ENCODE data around the gene MYL7. TPM values are rescaled to one million over a fixed set of nuclear protein-coding genes. Genes with fewer than 3 reads are reported as not detected.

The MYL7 gene
- total and polyA plus RNA-seq, 2 of the 13 experiments (the other 11 are each of a cell fraction or from before 2014, with no cell fraction given), result 1.8 TPM; not detected in 1

DNA sequence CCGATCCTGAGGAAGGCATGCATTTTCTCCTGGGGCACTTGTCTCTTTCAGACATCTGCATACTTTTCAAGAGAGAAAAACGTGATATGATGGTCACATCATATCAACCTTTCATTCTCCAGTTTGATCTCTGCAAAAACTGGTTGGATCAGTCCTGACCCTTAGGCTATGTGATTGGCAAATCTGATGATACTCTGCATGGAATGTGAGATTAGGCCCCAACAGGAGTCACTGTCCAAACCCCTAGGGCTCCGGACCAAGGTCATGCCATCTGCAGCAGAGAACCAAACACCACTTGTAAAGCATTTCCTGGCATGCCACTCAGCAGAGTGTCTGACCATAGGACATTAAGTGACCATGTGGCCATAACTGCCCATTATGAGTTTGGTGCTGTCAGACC, 39.5 kb upstream of the MYL7 start:
- H3K4me3 ChIP-seq (replicated peaks in 1 of 3; ENCODE audit: insufficient read depth in 1 of 3, low read depth in 2 of 3, low read length in 3 of 3), result no peak overlapping the region
- no peak overlapping the region for H3K4me2 ChIP-seq (ENCODE audit: low read depth, low read length)
- intact Hi-C loops (cut with micrococcal nuclease; ENCODE audit: unreplicated experiment) (no loop called here), in situ Hi-C loops (cut with HindIII; ENCODE audit: extremely low pct_ligation_motif_present, low pct_unique_long_range_greater_than_20kb) (no loop called here)
- ChIA-PET POLR2A (no interaction called here), CTCF (ENCODE audit: low intra/inter-chr PET ratio, low total read pairs) (no interaction called here)
- no peak overlapping the region for H3K9ac ChIP-seq (ENCODE audit: insufficient read depth, low read depth, low read length)
- peaks cover 0 to 27% of the 10 kb centered on the region in 2 experiments; a peak in 3 of 5 replicates for H3K27me3 ChIP-seq (ENCODE audit: control insufficient read depth in 1 of 2, insufficient read depth in 2 of 2, low read length in 2 of 2)
- ATAC-seq (no peak), DNase-seq (ENCODE audit: low spot score) (no peak), FAIRE-seq (no peak)
- H3K79me2 ChIP-seq (ENCODE audit: insufficient read depth, low read length), result no peaks in the 10 kb centered on the region
- peaks cover 14% of the 10 kb centered on the region for H3K9me3 ChIP-seq (ENCODE audit: low read length)
- H2AFZ ChIP-seq (ENCODE audit: low read length), result no peak overlapping the region
- TF ChIP-seq TOE1 (CRISPR knock-in tag; IDR thresholded peaks at IDR 0.05), result no peak
- no peak for TF ChIP-seq IKZF4 (CRISPR knock-in tag; IDR thresholded peaks at IDR 0.05; ENCODE audit: borderline replicate concordance, low read depth, not compliant biosample characterization)
- no peak for TF ChIP-seq ZNF768 (CRISPR knock-in tag; IDR thresholded peaks at IDR 0.05)
- TF ChIP-seq ZNF775 (CRISPR knock-in tag; IDR thresholded peaks at IDR 0.05; ENCODE audit: borderline replicate concordance), result no peak
- no peak for TF ChIP-seq ZNF343 (CRISPR knock-in tag; IDR thresholded peaks at IDR 0.05)
- no peak for TF ChIP-seq ZFP62 (CRISPR knock-in tag; IDR thresholded peaks at IDR 0.05)
- H3K4me1 ChIP-seq (ENCODE audit: insufficient read depth, low read length), result no peaks in the 10 kb centered on the region
- WGBS (ENCODE audit: low lambda C conversion rate), result 0% methylated on average over 2 of the region's 3 CpGs
- no peaks in the 10 kb centered on the region for H4K20me1 ChIP-seq (ENCODE audit: insufficient read depth, low read length)
- no peaks in the 10 kb centered on the region for H3K36me3 ChIP-seq (replicated peaks in 1 of 2; ENCODE audit: control insufficient read depth in 1 of 2, insufficient read depth in 2 of 2, low read length in 2 of 2)
- no peak overlapping the region for H3K27ac ChIP-seq (ENCODE audit: extremely low read length, insufficient read depth, low read length)
- BruUV-seq (replicated peaks), result no TSS peak

DNA sequence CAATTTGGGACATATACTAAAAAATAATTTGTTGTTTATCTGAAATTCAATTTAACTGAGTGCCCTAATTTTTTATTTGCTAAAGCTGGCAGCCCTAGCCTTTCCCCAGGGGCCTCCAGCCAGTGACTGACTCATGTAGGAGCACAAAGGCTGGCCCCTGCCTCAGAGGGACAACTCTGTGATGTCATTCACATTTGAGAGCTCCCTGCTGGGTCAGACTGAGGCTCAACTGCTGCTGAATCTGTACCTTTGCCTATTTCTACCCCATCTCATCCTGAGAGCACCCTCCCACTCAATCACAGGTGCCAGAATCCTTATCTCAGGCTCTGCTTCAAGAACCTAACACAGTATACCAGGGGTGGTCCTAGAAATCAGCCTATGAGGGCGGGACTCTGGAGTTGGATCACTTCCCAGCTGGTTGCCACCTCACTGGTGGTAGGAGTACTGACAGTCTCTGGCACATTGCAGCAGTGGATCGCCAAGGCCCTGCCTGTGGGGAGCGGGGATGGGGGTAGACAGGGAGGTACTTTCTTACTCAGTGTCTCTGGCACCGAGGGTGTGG, 36.5 kb upstream of the MYL7 start:
- Histone ChIP-seq H3K27ac (ENCODE audit: extremely low read length, insufficient read depth, low read length) (no peak overlapping the region), H3K36me3 (replicated peaks in 1 of 2; ENCODE audit: control insufficient read depth in 1 of 2, insufficient read depth in 2 of 2, low read length in 2 of 2) (no peaks in the 10 kb centered on the region), H3K27me3 (ENCODE audit: control insufficient read depth in 1 of 2, insufficient read depth in 2 of 2, low read length in 2 of 2) (peaks cover 0 to 13% of the 10 kb centered on the region in 2 experiments; a peak in 4 of 5 replicates), H2AFZ (ENCODE audit: low read length) (no peak overlapping the region), H3K79me2 (ENCODE audit: insufficient read depth, low read length) (no peaks in the 10 kb centered on the region), H3K4me3 (replicated peaks in 1 of 3; ENCODE audit: insufficient read depth in 1 of 3, low read depth in 2 of 3, low read length in 3 of 3) (no peak overlapping the region), H3K9ac (ENCODE audit: insufficient read depth, low read depth, low read length) (no peak overlapping the region), H4K20me1 (ENCODE audit: insufficient read depth, low read length) (no peaks in the 10 kb centered on the region), H3K4me2 (ENCODE audit: low read depth, low read length) (no peak overlapping the region), H3K9me3 (ENCODE audit: low read length) (peaks cover 7% of the 10 kb centered on the region), H3K4me1 (ENCODE audit: insufficient read depth, low read length) (no peaks in the 10 kb centered on the region)
- in situ Hi-C loops (cut with HindIII; ENCODE audit: extremely low pct_ligation_motif_present, low pct_unique_long_range_greater_than_20kb) (no loop called here), intact Hi-C loops (cut with micrococcal nuclease; ENCODE audit: unreplicated experiment) (no loop called here)
- TF ChIP-seq ARID2 (CRISPR knock-in tag; IDR thresholded peaks at IDR 0.05; ENCODE audit: borderline replicate concordance), result no peak
- TF ChIP-seq ZNF891 (CRISPR knock-in tag; IDR thresholded peaks at IDR 0.05), result no peak
- TF ChIP-seq ZNF557 (CRISPR knock-in tag; IDR thresholded peaks at IDR 0.05), result no peak
- no peak for TF ChIP-seq ZNF770 (CRISPR knock-in tag; IDR thresholded peaks at IDR 0.05)
- TF ChIP-seq RXRB (CRISPR knock-in tag; IDR thresholded peaks at IDR 0.05; ENCODE audit: borderline replicate concordance), result no peak
- TF ChIP-seq SRSF9 (IDR thresholded peaks at IDR 0.05; ENCODE audit: borderline replicate concordance, insufficient read depth, low read depth, low read length, poor library complexity, severe bottlenecking), result no peak
- TF ChIP-seq ZNF598 (CRISPR knock-in tag; IDR thresholded peaks at IDR 0.05; ENCODE audit: borderline replicate concordance), result no peak
- ChIA-PET CTCF (ENCODE audit: low intra/inter-chr PET ratio, low total read pairs) (no interaction called here), POLR2A (no interaction called here)
- 30% methylated on average over 4 of the region's 4 CpGs for WGBS (ENCODE audit: low lambda C conversion rate)
- no peak for ATAC-seq
- no TSS peak for BruUV-seq (replicated peaks)
- DNase-seq (ENCODE audit: low spot score), result no peak
- no peak for FAIRE-seq
